Endothelial cell of umbilical vein (primary cell): ENCODE measurements around the gene UTRN. TPM values are rescaled to one million over a fixed set of nuclear protein-coding genes. Genes with fewer than 3 reads are reported as not detected.

Experiments used
- BruUV-seq: library from RNA; stranded (reverse); fragments of 400-500 nt; replicated peaks from 2 replicates; lab custom pipeline; 2021; lab: Mats Ljungman, UMichigan
- CTCF ChIA-PET: fragments of 300-600, 350-600 bp; sonication (Branson Sonifier 250); formaldehyde crosslinking; loops from one replicate; lab custom pipeline; 2021; ENCODE audit warnings: antibody characterized with exemption, inconsistent platforms; lab: Charles Lee
- POLR2A ChIA-PET: fragments of 300-600, 350-600 bp; sonication (Branson Sonifier 250); formaldehyde crosslinking; loops from one replicate; lab custom pipeline; 2021; ENCODE audit warnings: antibody characterized with exemption, inconsistent platforms; lab: Charles Lee
- DNase-seq: peaks from one replicate; pipeline ENCODE4 v3.0.0-alpha.2; 2011; ENCODE audit warnings: low read depth, low spot score
- FAIRE-seq: peaks from 2 replicates; lab custom pipeline; 2011; peaks lifted over from hg19 to GRCh38; lab: Jason Lieb, UNC
- H2AFZ ChIP-seq: 2 replicates; pipeline ENCODE4 v1.6.0; 2012; ENCODE audit warnings: low read depth, low read length, control low read depth, inconsistent platforms
- H3K27ac ChIP-seq: 2 replicates; pipeline ENCODE4 v1.5.1; 2011; ENCODE audit warnings: low read depth, mild to moderate bottlenecking, control low read depth, low read length, moderate library complexity; ENCODE audit not compliant: insufficient read depth
- H3K27me3 ChIP-seq, 2 experiments: 2 replicates each; pipeline versions ENCODE4 v1.6.0 to v1.6.1; 2011; ENCODE audit warnings: low read length in 2 of 2, mixed read lengths in 1 of 2; ENCODE audit not compliant: control insufficient read depth in 2 of 2, insufficient read depth in 2 of 2
- H3K36me3 ChIP-seq, 2 experiments: 2 replicates in 1 of 2; 3 replicates in 1 of 2; pipeline ENCODE4 v1.5.1; 2011; ENCODE audit warnings: low read length in 2 of 2, mild to moderate bottlenecking in 1 of 2, moderate library complexity in 1 of 2; ENCODE audit not compliant: control insufficient read depth in 2 of 2, insufficient read depth in 2 of 2; ENCODE audit errors: extremely low read depth in 1 of 2
- H3K4me1 ChIP-seq: 3 replicates; pipeline ENCODE4 v1.5.1; 2011; ENCODE audit warnings: mild to moderate bottlenecking, low read length; ENCODE audit not compliant: control insufficient read depth, insufficient read depth; ENCODE audit errors: extremely low read depth
- H3K4me2 ChIP-seq: 2 replicates; pipeline ENCODE4 v1.6.1; 2011; ENCODE audit warnings: low read length, control low read depth, mixed read lengths; ENCODE audit not compliant: insufficient read depth
- H3K4me3 ChIP-seq, 3 experiments: fragments of 200-600 bp in 1 of 3; sonication (generic), shearing (Covaris generic) in 1 of 3; replicated peaks in 1 of 3; 2 replicates each; pipeline ENCODE4 v1.5.1; 2011 to 2016; ENCODE audit warnings: control low read depth in 3 of 3, low read length in 3 of 3, mild to moderate bottlenecking in 2 of 3, inconsistent platforms in 1 of 3, low read depth in 1 of 3, moderate library complexity in 1 of 3; ENCODE audit not compliant: insufficient read depth in 1 of 3
- H3K79me2 ChIP-seq: 2 replicates; pipeline ENCODE4 v1.6.0; 2012; ENCODE audit warnings: low read length, inconsistent platforms; ENCODE audit not compliant: control insufficient read depth, insufficient read depth
- H3K9ac ChIP-seq: replicated peaks from 2 replicates; pipeline ENCODE3; 2011; ENCODE audit warnings: low read length, control low read depth; ENCODE audit not compliant: insufficient read depth; ENCODE audit errors: extremely low read depth
- H3K9me1 ChIP-seq: replicated peaks from 3 replicates; pipeline ENCODE4 v1.6.0; 2011; ENCODE audit warnings: mild to moderate bottlenecking, low read length; ENCODE audit not compliant: control insufficient read depth, insufficient read depth; ENCODE audit errors: extremely low read depth
- H3K9me3 ChIP-seq: replicated peaks from 2 replicates; pipeline ENCODE4 v1.5.1; 2012; ENCODE audit warnings: low read length, inconsistent platforms; ENCODE audit not compliant: control insufficient read depth, insufficient read depth
- H4K20me1 ChIP-seq: replicated peaks from 2 replicates; pipeline ENCODE3; 2011; ENCODE audit warnings: mild to moderate bottlenecking, low read length; ENCODE audit not compliant: control insufficient read depth, insufficient read depth; ENCODE audit errors: extremely low read depth
- EZH2 ChIP-seq: IDR thresholded peaks from 2 replicates; pipeline ENCODE4 v1.6.1; 2012; ENCODE audit warnings: borderline replicate concordance, low read depth, mild to moderate bottlenecking, moderate library complexity, low read length, inconsistent platforms; ENCODE audit not compliant: severe bottlenecking
- FOS ChIP-seq: IDR thresholded peaks from 2 replicates; pipeline ENCODE4 v1.6.1; 2011; ENCODE audit warnings: mild to moderate bottlenecking, low read length, moderate library complexity, borderline replicate concordance; ENCODE audit not compliant: insufficient read depth
- GATA2 ChIP-seq: IDR thresholded peaks from 2 replicates; pipeline ENCODE4 v1.7.0; 2011; ENCODE audit warnings: low read depth, mild to moderate bottlenecking, moderate library complexity, mixed read lengths, low read length; ENCODE audit not compliant: insufficient read length, insufficient read depth
- JUN ChIP-seq: IDR thresholded peaks from 2 replicates; pipeline ENCODE4 v1.6.1; 2011; ENCODE audit warnings: borderline replicate concordance, low read depth; ENCODE audit not compliant: insufficient read length, insufficient read depth
- MAX ChIP-seq: IDR thresholded peaks from 2 replicates; pipeline ENCODE4 v1.6.1; 2011; ENCODE audit not compliant: insufficient read depth, insufficient read length
- MYC ChIP-seq: IDR thresholded peaks from one replicate; pipeline ENCODE4 v1.6.1; 2011; ENCODE audit warnings: mild to moderate bottlenecking, low read depth, low read length
- POLR2A ChIP-seq: IDR thresholded peaks from 2 replicates; pipeline ENCODE4 v1.6.1; 2012; ENCODE audit warnings: low read depth, mild to moderate bottlenecking, control low read depth, low read length
- POLR2AphosphoS5 ChIP-seq: IDR thresholded peaks from 2 replicates; pipeline ENCODE4 v1.6.1; 2012; ENCODE audit warnings: low read depth, mild to moderate bottlenecking, control low read depth, low read length, moderate library complexity; ENCODE audit not compliant: insufficient read depth
- dilution Hi-C: fragments of 300-500 bp; cut with MboI; formaldehyde crosslinking; loops from one replicate; pipeline ENCODE4 v1.15.0; 2019; ENCODE audit warnings: low sequenced_read_pairs; ENCODE audit not compliant: extremely low pct_ligation_motif_present
- intact Hi-C: fragments of 100-400 bp; cut with micrococcal nuclease; formaldehyde crosslinking; loops from one replicate; pipeline ENCODE4 v1.10.0; 2022
- polyA plus RNA-seq, 4 experiments: library from polyadenylated mRNA; depleted of rRNA in 3 of 4; stranded (reverse) in 3 of 4; unstranded in 1 of 4; fragments of >200 nt; gene quantifications; 2 replicates each; pipeline versions ENCODE4 v1.2.1 to v1.2.3, GENCODE V29; 2011 to 2012; ENCODE audit warnings: missing spikeins in 1 of 4
- total RNA-seq: library from RNA; stranded (reverse); gene quantifications from 2 replicates; pipeline ENCODE4 v1.2.3, GENCODE V29; 2021
- TF ChIP-seq, protein P1 (sequence below), 2 donors: IDR thresholded peaks; 1 replicate in 1 of 2; 2 replicates in 1 of 2; pipeline ENCODE4 v1.5.1; 2011; ENCODE audit warnings: low read length in 2 of 2, mild to moderate bottlenecking in 2 of 2, moderate library complexity in 2 of 2, control low read depth in 1 of 2, inconsistent platforms in 1 of 2, low read depth in 1 of 2; ENCODE audit not compliant: insufficient read depth in 1 of 2; ENCODE audit errors: extremely low read depth in 1 of 2

Gene UTRN
- total and polyA plus RNA-seq, 2 donors (not counting 3 experiments of a cell fraction or from before 2014, with no cell fraction given): 37.4 to 224 TPM

DNA sequence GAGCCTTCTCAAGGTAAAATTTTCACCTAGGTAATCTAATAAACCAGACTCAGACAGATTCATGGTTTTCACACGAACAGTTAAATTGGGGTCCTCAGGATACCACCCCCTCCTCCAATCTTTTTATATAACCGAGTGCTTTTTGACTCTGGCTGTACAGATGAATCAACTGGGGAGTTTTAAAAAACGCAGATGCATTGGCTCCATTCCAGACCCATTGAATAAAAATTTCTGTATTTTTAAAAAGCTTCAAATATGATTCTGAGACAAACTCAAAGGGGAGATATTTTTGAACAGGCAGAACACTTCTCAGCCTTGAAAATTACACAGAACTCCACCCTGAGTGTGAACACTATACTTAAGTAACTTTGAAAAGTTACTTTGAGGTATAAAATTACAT lies 7.2 kb downstream of the UTRN start:
- BruUV-seq: no TSS peak
- intact Hi-C loops (no loop called here), dilution Hi-C loops (no loop called here)
- H3K27me3 ChIP-seq: no peaks in the 10 kb centered on the region
- TF ChIP-seq, protein P1, sequence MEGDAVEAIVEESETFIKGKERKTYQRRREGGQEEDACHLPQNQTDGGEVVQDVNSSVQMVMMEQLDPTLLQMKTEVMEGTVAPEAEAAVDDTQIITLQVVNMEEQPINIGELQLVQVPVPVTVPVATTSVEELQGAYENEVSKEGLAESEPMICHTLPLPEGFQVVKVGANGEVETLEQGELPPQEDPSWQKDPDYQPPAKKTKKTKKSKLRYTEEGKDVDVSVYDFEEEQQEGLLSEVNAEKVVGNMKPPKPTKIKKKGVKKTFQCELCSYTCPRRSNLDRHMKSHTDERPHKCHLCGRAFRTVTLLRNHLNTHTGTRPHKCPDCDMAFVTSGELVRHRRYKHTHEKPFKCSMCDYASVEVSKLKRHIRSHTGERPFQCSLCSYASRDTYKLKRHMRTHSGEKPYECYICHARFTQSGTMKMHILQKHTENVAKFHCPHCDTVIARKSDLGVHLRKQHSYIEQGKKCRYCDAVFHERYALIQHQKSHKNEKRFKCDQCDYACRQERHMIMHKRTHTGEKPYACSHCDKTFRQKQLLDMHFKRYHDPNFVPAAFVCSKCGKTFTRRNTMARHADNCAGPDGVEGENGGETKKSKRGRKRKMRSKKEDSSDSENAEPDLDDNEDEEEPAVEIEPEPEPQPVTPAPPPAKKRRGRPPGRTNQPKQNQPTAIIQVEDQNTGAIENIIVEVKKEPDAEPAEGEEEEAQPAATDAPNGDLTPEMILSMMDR (IDR thresholded peaks at IDR 0.05; ENCODE audit: extremely low read depth in 1 of 2, insufficient read depth in 1 of 2, low read depth in 1 of 2, low read length in 2 of 2): no peak
- TF ChIP-seq POLR2A: no peak
- no peak for TF ChIP-seq EZH2
- no peak for TF ChIP-seq GATA2
- no peak for TF ChIP-seq FOS
- no peak for TF ChIP-seq MYC
- no peak for TF ChIP-seq POLR2AphosphoS5
- TF ChIP-seq JUN: no peak
- TF ChIP-seq MAX: no peak
- no peak overlapping the region for H2AFZ ChIP-seq
- H3K9me1 ChIP-seq: peaks cover 2% of the 10 kb centered on the region
- H3K9me3 ChIP-seq: no peaks in the 10 kb centered on the region
- peaks cover 1 to 7% of the 10 kb centered on the region in 2 experiments for H3K36me3 ChIP-seq
- no peak overlapping the region for H3K4me2 ChIP-seq
- no peak overlapping the region for H3K9ac ChIP-seq
- peaks cover 33% of the 10 kb centered on the region for H3K4me1 ChIP-seq
- H3K79me2 ChIP-seq: peaks cover 48% of the 10 kb centered on the region
- peak overlapping the region; percentile 81 for H3K27ac ChIP-seq
- no peak for DNase-seq
- POLR2A ChIA-PET: interaction anchor here (0.6 kb wide), 1 partner anchor 11 kb away, joined by 4 read pairs; no protein-coding TSS in a partner anchor
- CTCF ChIA-PET: interaction anchor here (0.8 to 1.6 kb wide), 7 partner anchors 12 to 190 kb away, joined by 3 to 10 read pairs (median 3); no protein-coding TSS in a partner anchor
- no peak for FAIRE-seq
- H3K4me3 ChIP-seq: no peak overlapping the region
- H4K20me1 ChIP-seq: no peaks in the 10 kb centered on the region
